ENCODE results near the gene ACTL10.

DNA sequence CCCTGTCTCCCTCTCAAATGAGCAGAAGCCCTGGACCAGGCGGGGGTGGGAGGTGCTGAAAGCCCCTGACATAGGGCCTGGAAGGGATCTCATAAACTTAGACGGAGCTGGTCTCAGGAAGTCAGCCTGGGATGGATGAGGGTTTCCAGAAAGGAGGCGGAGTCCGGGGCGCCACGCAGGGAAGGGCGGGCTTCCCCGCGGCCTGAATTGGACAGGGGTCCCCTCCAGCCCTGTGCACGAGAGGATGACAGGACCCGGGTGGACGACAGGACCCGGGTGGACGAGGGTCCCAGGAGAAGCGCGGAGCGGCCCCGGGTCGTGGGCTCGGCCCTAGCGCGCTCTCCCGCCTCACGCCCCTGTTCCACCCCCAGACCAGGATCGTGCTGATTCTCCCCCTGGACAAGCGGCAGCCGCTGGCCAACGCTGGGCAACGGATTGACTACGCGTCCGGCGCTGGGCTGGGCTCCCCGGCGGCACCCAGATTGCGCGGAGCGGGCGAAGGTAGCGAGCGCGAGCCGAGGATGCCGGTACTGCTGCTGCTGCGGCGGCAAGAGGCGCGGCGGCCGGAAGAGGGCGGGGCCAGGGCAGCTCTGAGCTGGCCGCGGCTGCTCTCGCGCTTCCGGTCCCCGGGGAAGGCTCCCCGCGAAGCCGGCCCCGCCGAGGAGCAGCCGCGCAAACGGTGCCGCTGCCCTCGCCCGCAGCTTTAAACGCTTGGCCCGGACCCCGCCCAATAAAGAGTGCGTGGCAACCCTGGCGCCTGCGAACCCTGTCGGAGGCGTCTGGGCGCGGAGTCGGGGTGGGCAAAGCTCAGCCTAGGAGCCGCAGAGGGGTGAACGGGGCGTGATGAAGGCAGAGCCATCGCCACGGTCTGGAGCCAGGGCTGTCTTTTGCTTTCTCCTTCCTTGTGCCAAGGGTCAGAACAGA, 3.3 kb upstream of the ACTL10 start:
- TF ChIP-seq POLR2AphosphoS5 (IDR thresholded peaks at IDR 0.05; ENCODE audit: low read depth, low read length) (peak; percentile 85), TAF1 (IDR thresholded peaks at IDR 0.05; ENCODE audit: borderline replicate concordance, insufficient read depth, low read length) (peak; percentile 47; the same call in 1 of the 2 replicates)
